Measurements from ENCODE around the gene KRT83.

The KRT83 gene

GRCh38 chr12:52358575-52359350 lies 37.6 kb upstream of the KRT83 start:
- no peak for DNase-seq (ENCODE audit: low read depth in 1 of 2, low spot score in 1 of 2)
- H3K27me3 ChIP-seq (ENCODE audit: insufficient read depth, poor library complexity, severe bottlenecking) = no peaks in the 10 kb centered on the region
- H3K27ac ChIP-seq (replicated peaks) = no peak overlapping the region
- no peak for TF ChIP-seq REST (IDR thresholded peaks at IDR 0.05; ENCODE audit: insufficient replicate concordance, low read depth)
- TF ChIP-seq POLR2AphosphoS5 (IDR thresholded peaks at IDR 0.05; ENCODE audit: low read depth) = no peak
- no peak for TF ChIP-seq GABPA (IDR thresholded peaks at IDR 0.05; ENCODE audit: low read depth)
- TF ChIP-seq SPI1 (IDR thresholded peaks at IDR 0.05; ENCODE audit: borderline replicate concordance, low read depth) = no peak
- TF ChIP-seq, protein P1, sequence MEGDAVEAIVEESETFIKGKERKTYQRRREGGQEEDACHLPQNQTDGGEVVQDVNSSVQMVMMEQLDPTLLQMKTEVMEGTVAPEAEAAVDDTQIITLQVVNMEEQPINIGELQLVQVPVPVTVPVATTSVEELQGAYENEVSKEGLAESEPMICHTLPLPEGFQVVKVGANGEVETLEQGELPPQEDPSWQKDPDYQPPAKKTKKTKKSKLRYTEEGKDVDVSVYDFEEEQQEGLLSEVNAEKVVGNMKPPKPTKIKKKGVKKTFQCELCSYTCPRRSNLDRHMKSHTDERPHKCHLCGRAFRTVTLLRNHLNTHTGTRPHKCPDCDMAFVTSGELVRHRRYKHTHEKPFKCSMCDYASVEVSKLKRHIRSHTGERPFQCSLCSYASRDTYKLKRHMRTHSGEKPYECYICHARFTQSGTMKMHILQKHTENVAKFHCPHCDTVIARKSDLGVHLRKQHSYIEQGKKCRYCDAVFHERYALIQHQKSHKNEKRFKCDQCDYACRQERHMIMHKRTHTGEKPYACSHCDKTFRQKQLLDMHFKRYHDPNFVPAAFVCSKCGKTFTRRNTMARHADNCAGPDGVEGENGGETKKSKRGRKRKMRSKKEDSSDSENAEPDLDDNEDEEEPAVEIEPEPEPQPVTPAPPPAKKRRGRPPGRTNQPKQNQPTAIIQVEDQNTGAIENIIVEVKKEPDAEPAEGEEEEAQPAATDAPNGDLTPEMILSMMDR (IDR thresholded peaks at IDR 0.05; ENCODE audit: insufficient read depth, low read length) = no peak
- H3K4me3 ChIP-seq (replicated peaks; ENCODE audit: insufficient read depth, low read length) = no peak overlapping the region

DNA sequence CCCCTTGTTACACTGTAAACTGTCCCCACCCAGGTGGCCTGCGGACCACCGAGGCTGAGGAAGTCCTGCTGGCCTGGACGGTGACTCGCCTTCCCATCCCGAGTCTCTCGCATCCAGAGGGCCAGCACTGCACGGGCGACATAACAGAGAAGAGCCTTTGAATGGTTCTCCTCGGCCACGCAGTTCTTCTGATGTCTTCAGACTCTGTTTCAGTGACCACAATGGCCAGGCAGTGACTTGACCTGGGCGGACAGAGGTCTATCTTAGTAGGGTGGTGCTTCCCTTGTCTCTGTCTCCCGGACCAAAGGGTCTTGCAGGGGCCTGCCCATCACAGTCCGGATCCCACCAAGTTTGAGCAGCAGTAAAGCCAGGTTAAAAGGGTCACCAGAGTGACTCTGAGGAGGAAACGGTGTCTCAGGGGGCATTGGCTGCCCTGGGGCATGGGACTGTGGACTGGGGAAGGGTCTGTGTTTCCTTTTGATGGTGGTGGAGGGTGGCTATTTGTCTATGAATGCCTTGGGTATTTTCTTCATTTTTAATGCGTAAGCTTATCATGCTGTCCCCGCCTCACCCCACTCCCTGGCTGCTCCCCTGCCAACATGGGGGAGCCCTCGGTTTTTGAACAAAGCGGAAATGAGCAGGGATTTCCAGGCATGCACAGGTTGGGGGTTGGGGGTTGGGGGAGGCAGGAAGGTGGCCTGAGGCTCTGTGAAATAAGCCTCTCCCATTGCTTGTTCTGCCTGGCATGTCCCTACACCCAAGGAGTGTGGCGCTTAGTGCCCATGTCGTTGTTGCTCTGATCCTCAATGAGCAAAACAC lies 35.8 kb upstream of the KRT83 start:
- TF ChIP-seq REST (IDR thresholded peaks at IDR 0.05; ENCODE audit: insufficient replicate concordance, low read depth) (no peak), SPI1 (IDR thresholded peaks at IDR 0.05; ENCODE audit: borderline replicate concordance, low read depth) (no peak), GABPA (IDR thresholded peaks at IDR 0.05; ENCODE audit: low read depth) (no peak), POLR2AphosphoS5 (IDR thresholded peaks at IDR 0.05; ENCODE audit: low read depth) (no peak)
- TF ChIP-seq, protein P1 (IDR thresholded peaks at IDR 0.05; ENCODE audit: insufficient read depth, low read length) = no peak
- H3K4me3 ChIP-seq (replicated peaks; ENCODE audit: insufficient read depth, low read length) = no peak overlapping the region
- H3K27ac ChIP-seq (replicated peaks) = no peak overlapping the region
- DNase-seq (ENCODE audit: low read depth in 1 of 2, low spot score in 1 of 2) = no peak
- H3K27me3 ChIP-seq (ENCODE audit: insufficient read depth, poor library complexity, severe bottlenecking) = no peaks in the 10 kb centered on the region

GRCh38 chr12:52356031-52356761 lies 35.0 kb upstream of the KRT83 start:
- H3K4me3 ChIP-seq (replicated peaks; ENCODE audit: insufficient read depth, low read length) = no peak overlapping the region

More at GRCh38 chr12:52356031-52356761, 35.0 kb upstream of the KRT83 start:
- DNase-seq (ENCODE audit: low read depth in 1 of 2, low spot score in 1 of 2) = no peak
- H3K27ac ChIP-seq (replicated peaks) = no peak overlapping the region
- no peaks in the 10 kb centered on the region for H3K27me3 ChIP-seq (ENCODE audit: insufficient read depth, poor library complexity, severe bottlenecking)
- TF ChIP-seq GABPA (IDR thresholded peaks at IDR 0.05; ENCODE audit: low read depth) = no peak
- no peak for TF ChIP-seq SPI1 (IDR thresholded peaks at IDR 0.05; ENCODE audit: borderline replicate concordance, low read depth)
- TF ChIP-seq, protein P1 (IDR thresholded peaks at IDR 0.05; ENCODE audit: insufficient read depth, low read length) = no peak
- TF ChIP-seq POLR2AphosphoS5 (IDR thresholded peaks at IDR 0.05; ENCODE audit: low read depth) = no peak
- no peak for TF ChIP-seq REST (IDR thresholded peaks at IDR 0.05; ENCODE audit: insufficient replicate concordance, low read depth)
